GM12865 (cell line): ENCODE measurements around the gene PTK6.

ENCODE experiments used
- DNase-seq: peaks from one replicate; pipeline ENCODE4 v3.0.0; 2010; ENCODE audit warnings: low read depth
- H3K4me3 ChIP-seq: 2 replicates; pipeline ENCODE4 v1.5.1; 2011; ENCODE audit warnings: mild to moderate bottlenecking, low read depth, low read length, control low read depth
- CTCF ChIP-seq: IDR thresholded peaks from 2 replicates; pipeline ENCODE4 v1.5.1; 2011; ENCODE audit warnings: low read length, control low read depth, low read depth, inconsistent platforms; ENCODE audit not compliant: insufficient read depth; ENCODE audit errors: missing control alignments

PTK6 gene

GRCh38 chr20:63500902-63501817, 36.0 kb downstream of the PTK6 start:
- no peak for DNase-seq

GRCh38 chr20:63500151-63500901, 36.9 kb downstream of the PTK6 start:
- H3K4me3 ChIP-seq, result no peak overlapping the region
- no peak for DNase-seq
- no peak for TF ChIP-seq CTCF

More at GRCh38 chr20:63500902-63501817, 36.0 kb downstream of the PTK6 start:
- H3K4me3 ChIP-seq, result no peak overlapping the region
- no peak for TF ChIP-seq CTCF

- no peak for TF ChIP-seq CTCF
- no peak for DNase-seq
- no peak overlapping the region for H3K4me3 ChIP-seq
These were observed 37.7 kb downstream of the PTK6 start for GRCh38 chr20:63499338-63499969.

- no peak for TF ChIP-seq CTCF
- no peak within 1 kb of the TSS for H3K4me3 ChIP-seq
- no peak for DNase-seq
These were observed 38.2 kb downstream of the PTK6 start, which contains the start of gene EEF1A2 for GRCh38 chr20:63498960-63499337. TSS of gene EEF1A2 (minus strand) at chr20:63499083. CDS start at chr20:63497763, 1,320 bp downstream.

GRCh38 chr20:63497946-63498935, 38.9 kb downstream of the PTK6 start:
- no peak overlapping the region for H3K4me3 ChIP-seq
- TF ChIP-seq CTCF, result no peak
- DNase-seq, result no peak

GRCh38 chr20:63497138-63497945, 39.8 kb downstream of the PTK6 start:
- TF ChIP-seq CTCF, result no peak
- no peak for DNase-seq
- no peak overlapping the region for H3K4me3 ChIP-seq
